AG09319 (cell line): ENCODE measurements around the gene FGB.

Experiments used
- DNase-seq: peaks from one replicate; pipeline ENCODE4 v3.0.0-alpha.2; 2010; ENCODE audit warnings: low read depth; ENCODE audit errors: extremely low read depth
- TF ChIP-seq, protein P1 (sequence below): IDR thresholded peaks from 2 replicates; pipeline ENCODE4 v1.5.1; 2011; ENCODE audit warnings: low read depth, mild to moderate bottlenecking, inconsistent platforms, low read length, moderate library complexity

Gene FGB

DNA sequence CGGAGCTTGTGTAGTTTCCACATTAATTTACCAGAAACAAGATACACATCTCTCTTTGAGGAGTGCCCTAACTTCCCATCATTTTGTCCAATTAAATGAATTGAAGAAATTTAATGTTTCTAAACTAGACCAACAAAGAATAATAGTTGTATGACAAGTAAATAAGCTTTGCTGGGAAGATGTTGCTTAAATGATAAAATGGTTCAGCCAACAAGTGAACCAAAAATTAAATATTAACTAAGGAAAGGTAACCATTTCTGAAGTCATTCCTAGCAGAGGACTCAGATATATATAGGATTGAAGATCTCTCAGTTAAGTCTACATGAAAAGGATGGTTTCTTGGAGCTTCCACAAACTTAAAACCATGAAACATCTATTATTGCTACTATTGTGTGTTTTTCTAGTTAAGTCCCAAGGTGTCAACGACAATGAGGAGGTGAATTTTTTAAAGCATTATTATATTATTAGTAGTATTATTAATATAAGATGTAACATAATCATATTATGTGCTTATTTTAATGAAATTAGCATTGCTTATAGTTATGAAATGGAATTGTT, at the start of gene FGB:
TSS of gene FGB (plus strand) at position 315 of the 558 bp plus-strand sequence. CDS start at position 323, 8 bp downstream.
- DNase-seq, result no peak

DNA sequence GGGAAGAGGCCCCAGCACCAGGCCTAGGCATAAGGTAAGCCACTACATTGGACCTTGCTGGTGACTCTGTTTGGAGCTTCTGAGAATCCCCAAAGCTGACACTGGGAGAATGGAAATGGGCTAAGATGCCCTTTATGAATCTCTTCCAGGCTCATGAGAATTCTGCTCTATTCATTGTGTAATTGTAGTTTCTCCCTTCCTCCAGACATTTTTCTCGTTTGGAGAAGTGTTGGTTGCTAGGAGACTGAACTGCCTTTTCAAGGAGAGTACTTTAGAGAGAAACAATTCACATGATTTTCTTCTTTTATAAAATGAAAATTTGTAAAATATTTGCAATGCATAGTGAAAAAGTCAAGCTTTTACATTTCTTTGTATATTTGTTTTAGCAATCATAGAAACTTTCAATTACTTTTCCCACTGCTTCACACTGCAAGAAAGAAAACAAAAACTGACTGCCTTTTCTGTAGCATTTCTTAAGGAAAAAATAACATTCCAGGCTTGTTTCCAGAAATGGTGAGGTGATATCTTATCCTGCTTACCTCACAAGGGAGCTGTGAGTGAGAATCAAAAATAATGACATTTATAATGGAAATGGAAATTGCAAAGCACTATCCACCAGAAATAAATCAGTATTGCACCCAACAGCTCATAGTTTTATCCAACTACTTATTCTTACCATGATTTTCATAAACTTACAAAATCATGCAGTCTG, 46.3 kb upstream of the FGB start:
- TF ChIP-seq, protein P1, sequence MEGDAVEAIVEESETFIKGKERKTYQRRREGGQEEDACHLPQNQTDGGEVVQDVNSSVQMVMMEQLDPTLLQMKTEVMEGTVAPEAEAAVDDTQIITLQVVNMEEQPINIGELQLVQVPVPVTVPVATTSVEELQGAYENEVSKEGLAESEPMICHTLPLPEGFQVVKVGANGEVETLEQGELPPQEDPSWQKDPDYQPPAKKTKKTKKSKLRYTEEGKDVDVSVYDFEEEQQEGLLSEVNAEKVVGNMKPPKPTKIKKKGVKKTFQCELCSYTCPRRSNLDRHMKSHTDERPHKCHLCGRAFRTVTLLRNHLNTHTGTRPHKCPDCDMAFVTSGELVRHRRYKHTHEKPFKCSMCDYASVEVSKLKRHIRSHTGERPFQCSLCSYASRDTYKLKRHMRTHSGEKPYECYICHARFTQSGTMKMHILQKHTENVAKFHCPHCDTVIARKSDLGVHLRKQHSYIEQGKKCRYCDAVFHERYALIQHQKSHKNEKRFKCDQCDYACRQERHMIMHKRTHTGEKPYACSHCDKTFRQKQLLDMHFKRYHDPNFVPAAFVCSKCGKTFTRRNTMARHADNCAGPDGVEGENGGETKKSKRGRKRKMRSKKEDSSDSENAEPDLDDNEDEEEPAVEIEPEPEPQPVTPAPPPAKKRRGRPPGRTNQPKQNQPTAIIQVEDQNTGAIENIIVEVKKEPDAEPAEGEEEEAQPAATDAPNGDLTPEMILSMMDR, result no peak
- no peak for DNase-seq

More for the DNA sequence above, at the start of gene FGB:
- TF ChIP-seq, protein P1, result no peak

DNA sequence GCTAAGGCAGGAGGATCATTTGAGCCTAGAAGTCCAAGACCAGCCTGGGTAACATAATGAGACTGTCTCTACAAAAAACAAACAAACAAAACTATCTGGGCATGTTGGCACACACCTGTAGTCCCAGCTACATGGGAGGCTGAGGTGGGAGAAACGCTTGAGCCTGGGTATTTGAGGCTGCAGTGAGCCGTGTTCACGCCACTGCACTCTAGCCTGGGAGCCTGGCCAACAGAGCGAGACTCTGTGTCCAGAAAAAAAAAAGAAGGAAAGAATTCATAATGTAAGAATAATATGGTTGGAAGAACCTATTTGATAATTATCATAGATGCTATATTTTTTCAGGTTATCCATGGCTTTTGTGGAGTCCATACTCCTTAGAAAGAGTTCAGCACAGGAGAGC, 45.2 kb upstream of the FGB start:
- DNase-seq, result no peak
- TF ChIP-seq, protein P1, result no peak

DNA sequence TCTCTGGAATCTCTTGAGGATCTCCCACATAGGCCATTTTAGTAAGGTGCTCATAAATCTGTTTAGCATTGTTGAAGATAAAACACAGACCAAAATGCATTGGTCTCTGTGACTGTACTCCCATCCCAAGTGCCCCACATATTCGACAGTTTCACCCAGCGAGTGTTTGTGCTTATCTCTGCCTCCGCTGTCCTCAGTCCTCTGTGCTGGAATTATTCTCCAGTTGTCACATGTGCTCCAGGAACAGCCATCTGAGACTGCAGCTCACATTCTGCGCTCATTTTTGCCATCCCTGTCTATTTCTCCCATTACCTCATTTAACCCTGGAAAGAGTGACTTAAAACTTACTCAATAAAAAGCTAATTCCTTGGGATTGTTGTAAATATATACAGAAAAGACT, 43.6 kb upstream of the FGB start:
- no peak for DNase-seq
- TF ChIP-seq, protein P1, result no peak

DNA sequence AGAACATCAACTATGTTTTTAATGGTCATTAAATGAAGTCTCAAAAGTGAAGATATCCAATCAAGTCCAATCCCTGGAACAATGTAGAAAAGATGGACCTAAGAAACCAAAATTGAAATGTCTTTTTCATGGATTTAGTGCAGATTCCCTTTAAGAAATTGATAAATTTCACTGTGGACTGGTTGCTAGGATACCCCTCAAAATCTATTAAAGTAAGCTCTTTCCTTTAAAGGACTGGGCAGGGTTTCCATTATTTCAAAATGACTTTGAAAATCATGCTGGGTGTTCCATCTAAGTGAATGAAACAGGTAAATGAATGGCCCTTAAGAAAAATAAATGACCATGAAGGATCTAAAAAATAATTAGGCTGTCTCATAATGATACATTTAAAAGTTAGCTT, 41.2 kb upstream of the FGB start:
- TF ChIP-seq, protein P1, result no peak
- DNase-seq, result no peak

DNA sequence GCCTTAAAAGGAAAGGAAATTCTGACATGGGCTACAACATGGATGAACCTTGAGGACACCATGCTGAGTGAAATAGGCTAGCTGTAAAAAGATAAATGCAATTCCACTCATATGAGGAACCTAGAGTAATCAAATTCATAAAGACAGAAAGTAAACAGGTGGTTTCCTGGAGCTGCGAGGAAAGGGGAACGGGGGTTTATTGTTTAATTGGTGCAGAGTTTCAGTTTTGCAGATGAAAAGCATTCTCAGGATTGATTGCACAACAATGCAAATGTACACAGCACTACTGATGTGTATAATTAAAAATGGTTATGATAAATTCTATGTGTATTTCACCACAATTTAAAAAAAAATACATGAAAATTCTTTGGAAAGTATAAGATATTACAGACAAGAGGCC, 36.7 kb upstream of the FGB start:
- TF ChIP-seq, protein P1, result no peak
- no peak for DNase-seq

DNA sequence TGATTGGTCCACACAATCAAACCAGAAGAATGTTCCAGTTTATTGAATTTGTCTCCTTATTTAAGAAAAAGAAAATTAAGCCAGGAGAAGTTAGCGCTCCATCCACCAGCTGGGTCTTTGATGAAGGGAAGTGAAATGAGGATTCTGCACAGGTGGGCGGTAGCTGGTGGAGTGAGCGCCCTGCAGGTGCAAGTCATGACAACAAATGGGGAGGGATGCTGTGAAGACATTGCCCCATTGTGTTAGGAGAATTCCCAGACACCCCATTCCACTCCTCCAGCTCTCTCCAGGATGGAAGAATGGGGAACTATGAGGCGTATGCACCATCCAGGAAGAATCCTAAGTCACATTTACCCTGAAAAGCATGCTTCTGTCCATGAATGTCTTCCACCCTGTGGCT, 35.5 kb upstream of the FGB start:
- DNase-seq, result no peak
- TF ChIP-seq, protein P1, result no peak
